ENCODE data around the gene COL4A1.

The COL4A1 gene

GRCh38 chr13:110183910-110184309 is 123.0 kb downstream of the COL4A1 start:
- Histone ChIP-seq H3K4me3 (ENCODE audit: low read length) (no peak overlapping the region), H3K79me2 (ENCODE audit: low read length) (no peaks in the 10 kb centered on the region), H3K9me3 (replicated peaks; ENCODE audit: insufficient read depth, low read length) (no peaks in the 10 kb centered on the region), H3K9me2 (replicated peaks; ENCODE audit: insufficient read depth, low read length) (no peaks in the 10 kb centered on the region), H3K4me1 (ENCODE audit: low read length) (no peaks in the 10 kb centered on the region), H3K27me3 (replicated peaks; ENCODE audit: insufficient read depth, low read length) (no peaks in the 10 kb centered on the region), H3K27ac (ENCODE audit: low read length) (no peak overlapping the region), H3K4me2 (ENCODE audit: low read depth, low read length) (no peak overlapping the region), H3F3A (ENCODE audit: insufficient read depth, low read length) (no peaks in the 10 kb centered on the region), H3K9ac (ENCODE audit: low read length) (no peak overlapping the region), H4K20me1 (ENCODE audit: insufficient read depth, low read length) (no peaks in the 10 kb centered on the region), H2AFZ (ENCODE audit: low read length) (no peak overlapping the region), H3K36me3 (replicated peaks; ENCODE audit: insufficient read depth, low read length) (no peaks in the 10 kb centered on the region)
- TF ChIP-seq EZH2phosphoT487 (IDR thresholded peaks at IDR 0.05; ENCODE audit: low read length), result no peak
- TF ChIP-seq CTCF (IDR thresholded peaks at IDR 0.05; ENCODE audit: low read length), result no peak
- no peak for TF ChIP-seq EZH2 (optimal IDR thresholded peaks at IDR 0.05; ENCODE audit: low read depth, low read length)
- no peak for DNase-seq

DNA sequence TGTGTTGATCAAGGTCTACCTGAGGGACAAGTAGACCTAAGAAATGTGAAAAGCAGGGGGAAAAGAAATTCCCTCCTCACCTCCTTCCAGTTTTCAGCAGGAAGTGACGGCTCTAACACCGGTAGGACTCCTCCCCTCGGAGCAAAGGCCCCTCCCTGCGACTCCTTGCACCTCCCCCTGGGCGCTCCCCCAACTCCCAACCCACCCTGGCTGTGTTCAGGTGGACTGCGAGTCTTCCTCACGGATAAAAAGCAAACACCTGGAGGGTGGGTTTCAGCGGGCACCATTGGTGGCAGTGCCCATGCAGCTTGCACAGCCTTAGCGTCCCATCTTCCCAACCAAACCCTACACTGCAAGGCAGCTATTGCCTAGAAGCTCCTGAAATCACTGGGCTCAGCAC is 124.5 kb downstream of the COL4A1 start:
- Histone ChIP-seq H2AFZ (ENCODE audit: low read length) (no peak overlapping the region), H3K27ac (ENCODE audit: low read length) (no peak overlapping the region), H3K4me1 (ENCODE audit: low read length) (no peaks in the 10 kb centered on the region), H3F3A (ENCODE audit: insufficient read depth, low read length) (no peaks in the 10 kb centered on the region), H3K9ac (ENCODE audit: low read length) (no peak overlapping the region), H3K36me3 (replicated peaks; ENCODE audit: insufficient read depth, low read length) (no peaks in the 10 kb centered on the region), H3K9me2 (replicated peaks; ENCODE audit: insufficient read depth, low read length) (no peaks in the 10 kb centered on the region), H3K79me2 (ENCODE audit: low read length) (no peaks in the 10 kb centered on the region), H3K9me3 (replicated peaks; ENCODE audit: insufficient read depth, low read length) (no peaks in the 10 kb centered on the region), H4K20me1 (ENCODE audit: insufficient read depth, low read length) (no peaks in the 10 kb centered on the region), H3K4me3 (ENCODE audit: low read length) (no peak overlapping the region), H3K4me2 (ENCODE audit: low read depth, low read length) (no peak overlapping the region), H3K27me3 (replicated peaks; ENCODE audit: insufficient read depth, low read length) (no peaks in the 10 kb centered on the region)
- DNase-seq, result no peak
- TF ChIP-seq EZH2phosphoT487 (IDR thresholded peaks at IDR 0.05; ENCODE audit: low read length), result no peak
- TF ChIP-seq EZH2 (optimal IDR thresholded peaks at IDR 0.05; ENCODE audit: low read depth, low read length), result no peak
- TF ChIP-seq CTCF (IDR thresholded peaks at IDR 0.05; ENCODE audit: low read length), result no peak

- H3K79me2 ChIP-seq (ENCODE audit: low read length), result no peaks in the 10 kb centered on the region
Measured at GRCh38 chr13:110182003-110182402, 125.0 kb downstream of the COL4A1 start.

More at GRCh38 chr13:110182003-110182402, 125.0 kb downstream of the COL4A1 start:
- Histone ChIP-seq H4K20me1 (ENCODE audit: insufficient read depth, low read length) (no peaks in the 10 kb centered on the region), H3K27me3 (replicated peaks; ENCODE audit: insufficient read depth, low read length) (no peaks in the 10 kb centered on the region), H3K4me3 (ENCODE audit: low read length) (no peak overlapping the region), H2AFZ (ENCODE audit: low read length) (no peak overlapping the region), H3F3A (ENCODE audit: insufficient read depth, low read length) (no peaks in the 10 kb centered on the region), H3K4me1 (ENCODE audit: low read length) (no peaks in the 10 kb centered on the region), H3K27ac (ENCODE audit: low read length) (no peak overlapping the region), H3K9me2 (replicated peaks; ENCODE audit: insufficient read depth, low read length) (no peaks in the 10 kb centered on the region), H3K4me2 (ENCODE audit: low read depth, low read length) (no peak overlapping the region), H3K9ac (ENCODE audit: low read length) (no peak overlapping the region), H3K9me3 (replicated peaks; ENCODE audit: insufficient read depth, low read length) (no peaks in the 10 kb centered on the region), H3K36me3 (replicated peaks; ENCODE audit: insufficient read depth, low read length) (no peaks in the 10 kb centered on the region)
- TF ChIP-seq CTCF (IDR thresholded peaks at IDR 0.05; ENCODE audit: low read length), result no peak
- TF ChIP-seq EZH2phosphoT487 (IDR thresholded peaks at IDR 0.05; ENCODE audit: low read length), result no peak
- no peak for TF ChIP-seq EZH2 (optimal IDR thresholded peaks at IDR 0.05; ENCODE audit: low read depth, low read length)
- no peak for DNase-seq

All from MM.1S (cell line).